Activated gamma-delta T cell (primary cell): ENCODE measurements around the gene SH2D7.

ENCODE experiments used
- DNase-seq: peaks from one replicate; lab custom pipeline; 2025; lab: John Stamatoyannopoulos, UW

The SH2D7 gene

DNA sequence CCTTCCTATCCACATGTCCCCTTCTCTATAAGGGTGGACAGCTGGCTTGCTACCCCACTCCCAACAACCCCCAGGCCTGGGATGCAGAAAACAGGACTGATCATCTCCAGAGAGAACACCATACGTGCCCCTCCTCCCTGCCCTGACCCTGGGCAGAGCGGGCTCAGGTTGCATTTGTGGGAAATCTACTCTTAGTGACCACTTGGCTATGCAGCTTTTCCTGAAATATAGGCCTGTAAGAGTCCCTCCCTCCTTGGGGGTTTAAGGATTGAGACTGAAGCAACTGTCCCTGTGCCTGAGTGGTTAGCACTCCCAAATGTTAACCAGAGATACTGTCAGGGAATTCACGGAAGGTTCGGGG, 11.7 kb downstream of the SH2D7 start:
- no peak for DNase-seq

DNA sequence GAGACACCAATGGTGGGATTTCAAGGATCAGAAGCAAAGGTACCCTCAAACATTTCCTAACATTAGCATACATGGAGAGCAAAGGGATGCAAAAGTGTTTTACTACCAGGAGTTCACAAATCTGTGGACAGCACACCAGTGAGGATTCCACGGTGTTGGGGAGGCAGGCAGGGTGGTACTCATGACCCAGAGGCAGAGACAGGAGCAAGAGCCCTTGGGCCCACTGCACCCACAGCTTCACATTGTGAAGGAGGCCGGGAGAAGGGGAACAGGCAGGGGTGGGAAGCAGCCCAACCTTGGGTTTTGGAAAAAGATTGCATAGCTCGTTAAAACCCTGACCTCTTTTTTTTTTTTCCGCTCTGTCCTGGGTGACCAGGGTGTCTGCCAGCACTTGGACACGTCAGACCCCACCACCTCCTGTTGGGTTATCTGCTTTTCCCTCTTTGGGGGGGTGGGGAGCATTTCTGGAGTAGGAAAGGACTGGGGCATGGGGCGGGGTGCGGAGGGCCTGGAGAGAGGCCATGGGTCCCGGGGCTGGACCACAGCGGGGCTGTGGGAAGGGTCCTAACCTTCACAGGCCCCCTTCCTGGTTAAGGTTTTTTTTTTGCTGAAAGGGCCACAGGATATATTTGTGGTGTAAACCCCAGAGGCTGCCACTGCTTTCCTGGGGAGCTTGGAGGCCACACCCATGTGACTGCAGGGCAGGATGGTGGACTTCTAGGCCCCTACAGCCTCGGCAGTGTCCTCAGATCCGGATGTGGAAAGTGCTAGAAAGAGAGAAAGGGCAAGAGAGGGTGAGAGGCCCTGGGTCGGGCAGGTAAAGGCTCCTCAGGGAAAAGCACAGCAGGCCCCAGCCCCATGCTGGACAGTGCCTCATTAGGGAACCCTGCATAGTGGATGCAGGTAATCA, 12.5 kb downstream of the SH2D7 start:
- DNase-seq = no peak

DNA sequence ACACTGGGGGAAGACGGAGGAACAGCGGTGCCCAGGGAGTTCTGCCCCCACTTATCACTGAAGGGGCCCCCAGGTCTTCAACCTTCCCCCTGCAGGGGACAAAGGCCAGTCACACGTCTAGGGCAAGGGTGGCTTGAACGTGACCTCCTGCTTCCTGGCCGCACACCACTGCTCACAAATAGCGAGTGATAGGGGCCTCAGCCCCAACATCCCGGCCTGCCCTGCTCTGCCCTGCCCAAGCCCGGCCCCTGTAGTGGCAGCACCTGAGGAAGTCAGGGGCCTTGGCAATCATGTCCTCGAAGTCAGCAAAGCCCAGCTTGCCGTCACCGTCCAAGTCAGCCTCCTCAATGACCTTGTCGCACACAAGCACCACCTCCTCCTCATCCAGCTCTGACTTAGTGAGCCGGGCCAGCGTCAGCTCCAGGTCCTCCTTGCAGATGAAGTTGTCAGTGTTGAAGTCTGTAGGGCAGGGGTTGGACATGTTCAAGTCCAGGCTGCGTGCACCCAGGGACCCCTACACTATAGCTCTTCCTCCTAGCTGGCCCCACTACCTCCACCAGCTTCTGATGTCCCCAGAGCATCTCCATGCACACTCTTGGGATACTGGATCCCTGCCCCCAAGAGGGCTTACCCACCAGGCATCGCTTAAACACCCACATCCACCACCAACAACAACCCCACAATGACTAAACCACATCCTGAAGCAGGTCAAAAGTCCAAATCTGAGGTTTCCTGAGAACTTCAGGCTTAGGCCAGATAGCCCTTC, 13.3 kb downstream of the SH2D7 start:
- DNase-seq = no peak

DNA sequence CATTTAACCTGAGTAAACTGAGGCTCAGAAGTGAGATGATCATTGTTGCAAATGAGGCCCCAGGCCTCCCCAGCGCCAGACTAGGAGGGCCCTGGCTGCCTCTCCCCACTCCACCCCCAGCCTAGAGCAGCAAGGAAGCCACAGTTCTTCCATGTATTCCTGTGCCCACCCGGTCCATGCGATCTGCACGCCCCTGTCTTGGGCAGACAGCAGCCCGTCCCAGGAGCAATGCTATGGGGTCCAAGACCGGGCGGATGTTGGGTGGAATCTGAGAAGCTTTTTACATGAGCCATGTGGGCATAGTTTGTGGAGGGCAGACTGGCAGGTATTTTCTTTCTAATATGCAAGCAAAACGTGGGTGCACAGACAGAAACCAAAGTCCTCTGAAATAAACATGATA, 15.1 kb downstream of the SH2D7 start:
- DNase-seq = no peak

DNA sequence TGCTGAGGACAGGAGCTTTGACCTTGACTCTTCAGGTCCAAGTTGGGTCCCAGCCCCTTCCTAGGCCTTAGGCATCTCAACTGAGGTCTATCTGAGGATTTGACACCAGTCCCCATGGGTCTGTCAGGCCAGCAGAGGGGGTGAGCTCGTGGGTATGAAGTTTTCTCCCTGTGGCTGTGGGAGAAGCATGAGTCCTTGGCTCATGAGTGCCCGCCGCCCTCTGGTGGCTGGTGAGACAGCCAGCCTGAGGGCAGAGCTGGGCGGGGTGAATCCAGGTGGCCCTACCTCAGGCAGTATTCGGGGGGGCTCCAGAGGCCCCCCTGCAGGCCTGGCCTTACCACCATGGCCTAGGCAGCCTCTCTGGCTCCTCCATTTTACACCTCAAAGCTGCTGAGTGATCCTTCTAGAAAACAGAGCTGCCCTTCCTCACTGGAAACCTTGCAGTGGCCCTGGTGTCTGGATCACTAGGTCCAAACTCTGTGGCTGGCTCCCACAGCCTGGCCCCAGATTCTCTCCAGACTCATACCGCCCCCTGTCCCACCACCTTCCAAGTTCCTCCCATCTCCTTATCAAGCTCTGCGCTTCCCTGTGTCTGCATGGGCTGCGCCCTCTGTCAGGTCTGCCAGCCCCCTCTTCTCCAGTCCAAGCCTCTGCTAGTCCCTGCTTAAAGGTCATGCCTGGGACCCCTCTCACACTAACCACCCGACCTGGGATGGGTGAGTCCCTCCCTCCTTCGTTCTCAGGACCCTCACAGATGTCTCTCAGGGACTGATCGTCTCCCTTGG, 16.1 kb downstream of the SH2D7 start:
- peak; percentile 45 for DNase-seq

DNA sequence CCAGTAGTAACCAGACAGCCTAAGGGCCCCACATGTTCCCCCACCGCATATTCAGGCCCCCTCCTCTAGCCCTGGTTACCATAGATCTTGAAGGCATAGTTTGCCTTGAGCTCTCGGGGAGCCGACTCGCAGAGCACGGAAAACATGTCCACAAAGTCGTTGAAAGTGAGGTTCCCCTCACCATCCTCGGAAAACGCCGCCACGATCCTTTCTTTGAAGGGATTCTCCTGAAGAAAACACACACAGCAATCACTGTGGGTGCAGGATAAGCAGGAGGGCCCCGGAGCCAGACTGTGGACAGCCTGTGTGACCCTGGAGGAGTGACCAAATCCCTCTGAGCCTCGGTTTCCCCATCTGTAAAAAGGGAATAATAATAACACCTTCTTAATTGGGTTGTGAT, 16.8 kb downstream of the SH2D7 start:
- DNase-seq = no peak

DNA sequence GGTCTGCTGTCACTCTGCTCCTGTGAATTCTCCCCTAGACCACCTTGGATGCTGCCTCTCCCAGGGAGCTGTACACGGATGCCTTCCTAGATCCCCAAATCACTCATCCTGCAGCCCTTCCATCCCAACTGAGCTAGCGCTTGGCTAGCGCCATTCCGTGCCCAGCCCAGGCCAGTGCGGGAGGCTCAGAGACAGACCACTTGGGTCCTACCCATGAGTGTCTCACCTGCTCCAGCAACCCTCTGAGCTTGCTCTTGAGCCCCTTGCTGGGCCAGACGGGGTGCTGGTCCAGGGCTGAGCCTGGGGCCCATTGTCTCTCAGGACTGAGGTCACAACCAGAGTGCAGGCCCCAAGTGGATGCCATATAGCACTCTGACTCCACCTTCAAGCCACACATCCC, 17.7 kb downstream of the SH2D7 start:
- no peak for DNase-seq

DNA sequence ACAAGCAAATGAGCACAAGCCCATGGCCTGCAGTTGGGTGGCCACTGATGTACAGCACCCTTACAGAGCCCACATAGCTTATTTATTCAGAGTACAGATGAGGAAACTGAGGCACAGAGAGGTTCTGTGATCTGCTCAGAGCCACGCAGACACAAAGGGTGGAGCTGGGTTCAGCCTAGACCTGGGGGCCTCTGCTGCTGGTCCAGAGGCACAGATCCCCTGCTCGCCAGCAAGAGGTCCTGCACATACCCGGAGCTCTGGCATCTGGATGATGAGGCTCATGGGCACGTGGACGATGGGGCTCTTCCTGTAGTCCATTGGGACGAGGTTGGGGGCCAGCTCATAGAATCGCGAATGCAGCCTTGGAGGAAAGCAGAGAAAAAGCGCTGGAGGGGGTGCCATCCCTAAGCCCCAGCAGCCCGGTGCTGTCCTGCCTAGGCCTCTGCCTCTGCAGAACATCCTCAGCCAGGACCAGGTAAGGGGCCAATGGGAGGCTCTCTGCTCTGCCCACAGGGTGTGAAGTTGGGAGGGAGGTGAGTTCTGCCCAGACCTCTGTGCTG, 18.6 kb downstream of the SH2D7 start:
- no peak for DNase-seq

DNA sequence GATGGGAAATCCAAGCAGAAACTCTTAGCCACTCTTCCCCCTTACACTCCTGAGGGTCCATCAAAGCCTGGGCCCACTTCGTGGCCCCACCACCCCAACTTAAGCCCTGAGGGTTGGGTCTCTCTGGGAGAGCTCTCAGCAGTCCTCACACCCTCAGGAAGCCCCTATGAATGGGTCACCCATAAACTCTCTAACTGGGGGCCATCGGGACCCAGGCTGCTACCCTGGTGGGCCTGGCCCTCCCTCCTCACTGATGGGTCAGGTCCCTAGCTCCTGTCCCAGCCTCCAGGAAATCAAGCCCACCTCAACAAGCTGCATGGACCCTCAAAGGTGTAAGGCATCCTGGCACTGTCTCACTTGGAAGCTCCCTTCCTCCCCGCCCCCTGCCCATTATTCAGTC, 19.4 kb downstream of the SH2D7 start:
- DNase-seq = no peak

DNA sequence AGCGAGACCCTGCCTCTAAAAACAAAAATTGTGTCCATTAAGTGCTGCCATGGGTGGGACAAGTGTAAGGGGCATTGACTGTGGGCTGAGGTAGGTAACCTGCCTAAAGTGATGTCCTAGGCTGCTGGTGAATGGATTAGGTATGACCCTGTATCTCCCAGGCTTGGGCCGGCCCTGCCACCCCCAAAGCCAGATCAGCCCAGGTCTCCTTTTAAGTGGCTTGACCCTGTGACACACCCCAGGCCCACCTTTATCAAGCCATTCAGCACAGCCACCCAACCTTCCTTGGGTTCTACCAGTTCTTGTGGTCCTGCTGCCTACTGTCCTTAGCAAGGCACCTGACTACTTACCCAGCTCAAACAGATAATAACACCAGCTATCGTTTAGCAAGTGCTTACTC, 20.2 kb downstream of the SH2D7 start:
- DNase-seq = no peak

DNA sequence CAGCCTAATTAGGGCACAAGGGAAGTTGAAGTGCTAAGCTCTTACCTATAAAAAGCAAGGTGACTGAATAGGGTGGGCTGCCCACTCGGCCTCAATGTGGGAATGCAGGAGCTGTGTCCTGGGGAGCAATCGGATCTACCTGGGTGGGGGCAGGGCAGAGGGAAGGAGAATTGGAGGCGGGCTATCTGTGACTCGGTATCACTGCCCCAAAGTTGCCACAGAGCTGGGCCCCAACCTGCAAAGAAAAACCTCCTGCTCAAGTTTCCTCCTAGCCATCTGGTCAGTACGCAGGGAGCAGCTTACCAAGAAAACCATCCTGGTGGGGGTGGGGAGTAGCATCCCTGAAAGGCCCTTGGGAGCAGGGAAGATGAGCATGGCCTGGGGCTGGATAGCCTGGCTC, 28.2 kb downstream of the SH2D7 start:
- no peak for DNase-seq

DNA sequence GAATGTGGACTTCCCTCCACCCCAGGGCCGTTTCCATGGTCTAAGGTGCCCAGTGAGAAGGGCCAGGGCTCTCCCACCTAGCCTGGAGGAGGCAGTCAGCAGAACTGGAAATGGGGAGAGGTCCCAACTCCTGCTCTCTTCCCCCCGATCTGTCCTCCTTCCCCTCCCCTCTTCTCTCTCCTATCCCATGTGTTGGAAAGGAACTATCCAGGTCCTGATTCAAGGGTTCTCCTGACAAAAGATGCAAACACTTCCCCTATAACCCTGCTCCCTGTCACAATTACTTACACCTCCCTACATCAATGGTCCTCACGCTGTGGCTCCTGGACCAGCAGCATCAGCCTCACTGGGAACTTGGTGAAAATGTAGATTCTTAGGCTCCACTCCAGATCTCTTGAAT, 32.9 kb downstream of the SH2D7 start:
- no peak for DNase-seq

DNA sequence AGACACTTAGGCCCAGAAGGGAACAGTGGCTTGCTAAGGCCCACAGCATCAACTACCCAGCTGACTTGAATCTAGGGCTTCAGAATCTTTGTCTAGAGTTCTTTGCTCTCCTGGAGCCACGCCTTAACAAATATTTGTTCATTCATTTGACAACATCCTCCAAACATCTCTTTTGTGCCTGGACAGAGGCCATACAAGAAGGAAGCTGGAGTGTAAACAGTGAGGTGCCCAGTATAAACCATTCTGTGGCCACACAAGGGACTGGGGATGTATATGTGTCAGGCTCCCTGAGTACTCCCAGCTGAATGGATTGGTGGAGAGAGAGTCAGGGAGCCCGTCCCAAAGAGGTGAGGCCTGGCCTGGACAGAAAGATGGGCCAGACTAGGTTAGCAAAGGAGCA, 35.5 kb downstream of the SH2D7 start:
- DNase-seq = no peak

DNA sequence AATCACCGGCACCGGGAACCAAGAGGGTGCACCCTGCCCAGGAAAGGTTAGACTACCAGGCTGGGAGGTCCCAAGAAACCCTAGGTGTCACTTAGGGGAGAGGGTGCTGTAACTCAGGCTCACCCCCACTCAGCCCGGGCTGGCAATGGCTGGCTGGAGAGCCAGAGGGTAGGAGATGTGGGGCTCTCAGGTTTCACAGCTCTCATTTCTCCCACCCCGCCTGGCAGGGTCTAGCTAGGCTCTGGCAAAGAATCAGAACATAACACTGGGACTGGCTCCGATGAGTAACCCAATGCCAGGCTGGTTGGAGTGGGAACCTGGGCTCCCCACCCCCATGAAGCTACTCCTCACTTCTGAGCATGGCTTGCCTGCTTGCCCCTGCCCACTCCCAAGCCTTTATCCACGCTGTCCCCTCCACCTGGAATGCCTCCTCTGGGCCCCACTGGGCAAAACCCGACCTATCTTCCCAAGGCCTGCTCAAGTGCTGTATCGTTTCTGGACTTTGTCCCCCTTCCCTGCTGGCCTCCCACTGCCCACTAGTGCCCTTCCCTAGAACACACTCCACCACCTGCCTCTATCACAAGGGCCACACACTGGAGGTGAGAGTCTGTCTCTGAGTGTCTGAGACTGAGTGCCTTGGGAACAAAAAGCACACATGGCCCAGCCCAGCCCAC, 36.9 kb downstream of the SH2D7 start:
- DNase-seq = no peak

DNA sequence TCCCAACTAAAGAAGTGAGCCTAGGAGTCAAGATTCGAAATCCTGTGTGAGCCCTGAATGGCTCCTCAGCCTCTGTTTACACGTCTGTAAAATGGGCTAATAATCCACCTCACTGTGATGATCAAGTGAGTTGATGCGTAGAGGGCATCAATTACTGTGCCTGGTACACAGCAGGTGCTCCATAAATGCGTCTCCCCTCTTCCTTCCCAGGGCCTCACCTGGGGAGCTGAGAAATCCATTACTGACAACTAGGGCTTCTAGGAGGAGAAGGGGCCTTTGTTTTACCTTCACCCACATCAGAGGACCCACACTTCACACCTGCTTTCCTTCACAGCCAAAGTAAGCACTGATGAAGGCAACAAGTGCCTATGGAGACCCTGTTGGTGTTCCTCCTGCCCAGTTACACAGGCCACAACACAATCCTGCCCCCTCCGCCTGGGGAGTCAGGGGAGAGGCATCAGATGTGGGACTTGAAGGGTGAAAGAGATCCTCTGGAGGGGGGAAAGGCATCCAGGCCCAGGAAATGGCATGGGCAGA, 37.5 kb downstream of the SH2D7 start:
- DNase-seq = no peak

DNA sequence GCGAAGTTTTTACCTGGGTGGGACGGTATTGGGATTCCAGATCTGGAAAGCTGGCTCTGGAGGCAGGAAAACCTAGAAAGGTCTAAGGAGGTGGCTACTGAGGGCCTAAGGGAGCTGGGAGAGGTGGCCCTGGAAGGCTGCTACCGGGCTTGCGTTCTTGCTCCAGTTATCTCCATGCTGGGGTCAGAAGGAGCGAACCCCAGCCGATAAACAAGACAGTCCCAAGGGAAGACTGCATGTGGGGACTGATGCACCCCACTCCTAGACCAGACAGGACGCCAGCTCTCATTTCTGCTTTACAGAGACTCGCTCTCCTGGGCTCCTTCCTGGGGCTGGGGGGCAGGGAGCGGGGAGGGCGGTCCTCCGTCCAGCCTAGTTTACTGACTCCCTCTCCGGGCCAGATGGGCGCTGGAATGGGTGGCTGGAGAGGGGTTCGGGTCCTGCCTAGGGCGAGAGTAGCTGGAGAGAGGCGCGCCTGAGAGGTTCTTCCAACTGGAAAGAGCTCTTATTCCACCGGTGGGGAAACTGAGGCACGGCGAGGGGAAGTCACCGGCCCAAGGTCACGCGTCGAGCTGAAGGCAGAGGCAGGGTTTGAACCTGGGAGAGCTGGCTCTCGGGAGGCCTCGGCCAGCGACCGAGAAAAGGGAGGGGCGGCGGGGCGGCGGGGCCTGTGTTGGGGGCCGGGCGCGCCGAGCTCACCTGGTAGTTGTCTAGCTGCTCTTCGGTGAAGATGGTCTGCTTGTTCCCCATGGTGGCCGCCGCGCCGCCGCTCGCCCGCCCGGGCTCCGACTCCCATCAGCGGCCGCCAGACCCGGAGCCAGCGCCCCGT, 38.3 kb downstream of the SH2D7 start:
- peak; percentile 56 for DNase-seq

DNA sequence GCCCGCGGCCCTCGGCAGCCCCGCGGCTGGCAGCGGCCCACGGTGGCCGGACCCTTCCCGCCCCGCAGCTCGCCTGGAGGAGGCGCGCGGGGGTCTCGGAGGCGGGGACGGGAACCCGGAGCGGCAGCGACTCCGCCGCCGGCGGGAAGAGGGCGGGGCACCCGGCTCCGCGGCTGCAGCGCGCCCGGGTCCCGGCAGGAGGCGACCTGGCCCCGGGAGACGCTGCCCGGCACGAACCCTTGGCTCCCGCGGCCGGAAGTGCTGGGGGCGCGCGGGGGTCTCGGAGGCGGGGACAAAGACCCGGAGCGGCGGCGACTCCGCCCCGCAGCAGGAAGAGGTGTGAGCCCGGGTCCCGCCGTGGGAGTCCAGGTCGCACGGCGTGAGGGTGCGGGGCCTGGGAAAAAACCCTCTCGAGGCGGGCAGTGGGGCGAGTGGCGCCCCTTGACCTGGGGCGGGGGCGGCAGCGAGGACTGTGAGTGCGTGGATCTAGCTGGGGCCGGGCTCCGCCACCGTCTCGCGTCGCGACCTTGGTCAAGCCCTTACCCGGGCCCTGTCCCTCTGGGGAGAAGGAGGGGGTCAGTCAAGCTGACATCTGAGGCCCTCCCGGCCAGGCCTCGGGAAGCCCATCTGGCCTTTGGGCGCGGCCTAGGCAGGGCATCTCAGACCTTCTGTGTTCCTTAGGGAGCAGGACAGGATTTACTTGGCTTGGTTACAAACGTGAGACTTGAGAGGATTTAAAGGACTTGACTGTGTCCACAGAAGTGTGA, 39.1 kb downstream of the SH2D7 start, which contains the start of gene CIB2:
Gene CIB2 (minus strand): TSS at position 151 of the 767 bp plus-strand sequence. CDS start 230 bp downstream, outside the sequence.
- peak; percentile 67 for DNase-seq

DNA sequence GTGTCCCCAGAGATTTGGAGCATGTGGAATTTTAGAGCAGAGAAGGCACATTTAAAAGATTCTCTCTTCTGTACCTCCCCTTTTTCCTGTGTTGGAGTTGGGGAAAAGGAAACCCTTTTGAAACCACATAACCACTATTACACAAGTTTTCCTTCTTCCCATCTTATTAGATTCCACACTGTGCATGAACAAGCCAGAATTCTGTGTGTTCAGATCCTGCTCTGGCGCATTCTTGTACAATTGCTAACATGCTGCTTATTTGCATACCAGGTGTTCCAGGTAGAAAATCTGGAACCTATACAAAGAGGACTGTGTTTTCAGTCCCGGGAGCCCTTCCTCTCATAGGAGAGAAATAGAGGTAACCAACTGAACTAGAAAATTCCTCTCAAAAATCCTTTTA, 41.4 kb downstream of the SH2D7 start:
- no peak for DNase-seq

DNA sequence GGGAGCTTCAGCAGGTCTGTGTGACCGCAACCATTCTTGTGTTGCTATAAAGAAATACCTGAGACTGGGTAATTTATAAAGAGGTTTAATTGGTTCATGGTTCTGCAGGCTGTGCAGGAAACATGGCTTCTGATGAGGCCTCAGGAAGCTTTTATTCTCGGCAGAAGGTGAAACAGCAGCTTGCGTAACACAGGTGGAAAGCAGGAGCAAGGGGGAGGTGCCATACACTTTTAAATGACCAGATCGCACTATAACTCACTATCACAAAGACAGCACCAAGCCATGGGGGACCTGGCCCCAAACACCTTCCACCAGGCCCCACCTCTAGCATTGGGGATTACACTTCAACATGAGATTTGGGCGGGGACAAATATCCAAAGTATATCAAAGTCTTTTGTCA, 47.2 kb downstream of the SH2D7 start:
- no peak for DNase-seq

DNA sequence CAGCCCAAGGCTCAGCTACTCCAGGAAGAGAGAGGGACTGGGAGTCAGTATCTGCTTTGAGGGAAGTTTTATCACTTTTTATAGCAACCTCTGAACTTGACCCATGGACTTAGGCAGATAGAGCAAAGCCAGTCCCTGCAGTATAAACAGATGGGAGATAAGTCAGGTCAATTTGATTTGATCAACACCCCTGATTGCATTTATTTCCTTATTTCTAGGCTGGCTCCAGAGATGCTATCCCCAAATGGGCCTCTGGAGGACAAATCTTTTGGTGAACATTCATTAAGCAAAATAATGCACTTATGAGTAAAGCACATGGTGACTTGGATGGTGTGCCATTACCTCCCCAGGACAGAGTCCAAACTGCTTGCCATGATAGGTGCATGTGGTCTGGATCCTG, 47.9 kb downstream of the SH2D7 start:
- DNase-seq = no peak
